AG09319 (cell line): Measurements from ENCODE around the gene BCL7B.

Experiments used
- DNase-seq: peaks from one replicate; pipeline ENCODE4 v3.0.0-alpha.2; 2010; ENCODE audit warnings: low read depth; ENCODE audit errors: extremely low read depth
- CTCF ChIP-seq: IDR thresholded peaks from 2 replicates; pipeline ENCODE4 v1.5.1; 2011; ENCODE audit warnings: low read depth, mild to moderate bottlenecking, inconsistent platforms, low read length, moderate library complexity

The BCL7B gene

DNA sequence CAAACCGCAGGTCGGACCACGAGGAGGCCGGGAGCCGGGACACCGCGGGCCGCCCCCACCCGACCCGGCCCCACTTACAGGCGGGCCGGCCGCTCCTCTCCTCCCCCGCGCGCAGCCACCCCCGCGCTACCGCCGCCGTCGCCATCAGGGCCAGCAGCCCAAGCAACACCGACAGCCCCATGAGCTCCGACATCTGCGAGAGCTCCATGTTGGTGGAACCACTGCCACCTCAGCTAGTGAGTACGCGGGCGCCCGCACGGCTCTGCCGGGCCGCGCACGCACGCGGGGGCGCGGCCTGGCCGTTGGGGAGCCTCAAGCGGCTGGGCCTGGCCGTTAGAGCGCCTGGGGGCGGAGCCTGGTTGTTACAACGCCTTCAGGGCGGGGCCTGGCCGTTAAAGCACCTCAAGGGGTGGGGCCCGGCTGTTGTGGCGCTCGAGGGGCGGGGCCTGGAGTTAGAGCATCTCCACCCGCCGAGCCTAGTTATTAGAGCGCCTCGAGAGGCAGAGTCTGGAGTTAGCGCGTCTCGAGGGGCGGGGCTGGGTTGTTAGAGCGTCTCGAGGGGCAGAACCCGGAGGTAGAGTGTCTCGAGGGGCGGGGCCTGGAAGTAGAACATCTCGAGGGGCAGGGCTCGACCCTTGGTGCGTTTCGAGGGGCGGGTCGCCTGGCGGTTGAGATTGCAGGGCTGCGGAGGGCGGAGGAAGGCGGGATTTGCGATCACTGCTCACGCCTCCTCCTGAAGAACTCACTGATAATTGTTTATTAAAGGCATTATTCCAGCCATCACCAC lies 21.0 kb upstream of the BCL7B start, which contains the start of gene TBL2:
Gene TBL2 (minus strand): TSS at position 238 of the 787 bp plus-strand sequence. CDS start 30 bp downstream, at position 208.
- DNase-seq = peak; percentile 97
- peak; percentile 17 for TF ChIP-seq CTCF

GRCh38 chr7:73577627-73578341 lies 20.3 kb upstream of the BCL7B start:
- DNase-seq = no peak
- TF ChIP-seq CTCF = no peak

GRCh38 chr7:73573791-73574190 lies 16.3 kb upstream of the BCL7B start:
- DNase-seq = no peak
- TF ChIP-seq CTCF = no peak

DNA sequence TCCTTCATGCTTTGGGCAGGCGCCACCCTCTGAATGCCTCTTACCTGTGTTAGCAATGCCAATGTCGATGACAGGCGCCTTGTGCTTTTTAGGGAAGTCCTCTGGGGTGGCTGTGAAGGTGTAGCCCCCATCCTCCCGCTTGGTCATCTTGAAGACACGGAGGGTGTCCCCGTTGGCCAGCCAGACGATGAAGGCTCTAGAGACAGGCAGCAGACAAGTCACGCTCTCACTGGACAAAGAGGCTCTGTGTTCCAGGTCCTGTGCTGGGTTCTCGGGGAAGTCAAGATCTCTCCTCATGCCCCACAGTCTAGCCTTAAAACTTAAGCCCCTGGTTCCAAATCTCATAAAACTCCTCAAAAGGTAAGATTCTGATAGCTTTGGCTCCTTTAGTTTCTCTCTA lies 15.8 kb upstream of the BCL7B start:
- no peak for DNase-seq
- no peak for TF ChIP-seq CTCF

DNA sequence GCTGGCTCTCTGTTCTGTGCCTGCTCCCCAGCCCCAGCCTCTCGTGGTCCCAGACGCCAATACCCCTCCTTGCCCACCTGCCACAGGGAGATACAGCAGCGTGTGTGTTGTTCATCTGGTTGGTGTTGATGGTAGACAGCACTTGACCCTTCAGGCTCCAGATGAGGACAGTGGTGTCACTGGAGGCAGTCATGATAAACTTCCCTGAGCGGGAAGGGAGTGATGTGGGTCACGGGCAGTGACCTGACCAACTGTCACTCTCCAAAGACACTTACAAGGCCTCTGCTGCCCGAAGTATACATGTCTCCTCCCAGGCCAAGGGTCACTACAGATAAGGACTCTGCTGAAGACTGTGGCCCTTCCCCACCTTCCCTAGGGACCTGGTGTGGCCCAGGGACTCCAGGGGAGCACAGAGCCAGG lies 15.3 kb upstream of the BCL7B start:
- DNase-seq = no peak
- no peak for TF ChIP-seq CTCF

DNA sequence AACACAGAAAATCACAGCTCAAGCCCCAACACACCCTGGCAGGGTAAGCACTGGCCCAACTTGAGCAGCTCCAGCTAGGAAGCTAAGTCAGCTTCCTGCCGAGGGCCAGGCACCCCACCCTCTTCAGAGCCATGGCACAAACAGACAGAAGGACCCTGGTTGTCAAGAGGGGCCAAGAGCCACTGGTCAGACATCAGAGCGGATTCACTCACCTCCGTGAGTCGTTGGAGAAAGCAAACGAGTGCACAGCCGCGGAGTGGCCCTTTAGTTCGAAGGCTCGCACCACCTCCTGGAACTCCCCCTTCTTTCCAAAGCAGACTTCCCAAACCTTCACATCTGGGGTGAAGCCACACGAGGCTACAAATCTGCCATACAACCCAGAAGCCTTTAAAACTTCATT lies 13.5 kb upstream of the BCL7B start:
- TF ChIP-seq CTCF = no peak
- no peak for DNase-seq

DNA sequence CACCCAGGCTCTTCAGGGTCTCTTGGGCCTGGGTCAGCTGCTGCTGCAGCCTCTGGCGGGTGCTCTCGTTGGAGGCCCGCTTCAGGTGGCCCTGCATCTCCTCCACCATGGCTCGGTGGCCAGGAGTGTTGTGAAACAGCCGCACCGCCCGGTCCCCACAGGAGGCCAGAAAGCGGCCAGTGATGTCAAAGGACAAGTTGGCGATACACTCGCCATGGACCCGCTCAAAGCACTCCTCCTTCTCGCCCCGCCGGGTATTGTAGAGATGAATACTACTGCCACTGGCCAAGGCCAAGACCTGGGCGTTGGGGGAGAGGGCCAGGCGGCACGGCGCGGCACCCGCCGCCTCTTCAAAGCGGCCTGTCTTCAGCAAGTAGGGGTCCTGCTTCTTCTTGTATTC lies 13.0 kb upstream of the BCL7B start:
- no peak for DNase-seq
- TF ChIP-seq CTCF = no peak
